Astrocyte of the cerebellum (primary cell): ENCODE data around the gene APOBEC2.

Experiments
- DNase-seq: peaks from one replicate; pipeline ENCODE4 v3.0.0-alpha.2; 2011; ENCODE audit warnings: low read depth
- H3K4me3 ChIP-seq: 2 replicates; pipeline ENCODE4 v1.5.1; 2011; ENCODE audit warnings: mild to moderate bottlenecking, low read depth, low read length, moderate library complexity
- CTCF ChIP-seq: IDR thresholded peaks from 2 replicates; pipeline ENCODE4 v1.5.1; 2012; ENCODE audit warnings: low read length, low read depth, moderate library complexity, mild to moderate bottlenecking; ENCODE audit errors: missing control alignments
- in situ Hi-C: cut with HindIII; loops from 2 replicates; pipeline ENCODE4 v1.10.0; 2017; ENCODE audit warnings: low sequenced_read_pairs

Gene APOBEC2

GRCh38 chr6:41090841-41091761 is 38.1 kb downstream of the APOBEC2 start:
- no peak for TF ChIP-seq CTCF
- in situ Hi-C loops = no loop called here
- DNase-seq = no peak
- no peak overlapping the region for H3K4me3 ChIP-seq

GRCh38 chr6:41092421-41093140 is 39.6 kb downstream of the APOBEC2 start:
- TF ChIP-seq CTCF = peak; percentile 43
- in situ Hi-C loops = no loop called here
- DNase-seq = no peak
- no peak overlapping the region for H3K4me3 ChIP-seq

GRCh38 chr6:41093729-41094128 is 40.7 kb downstream of the APOBEC2 start:
- in situ Hi-C loops = no loop called here
- H3K4me3 ChIP-seq = no peak overlapping the region
- no peak for TF ChIP-seq CTCF
- no peak for DNase-seq

- peak; percentile 19 for TF ChIP-seq CTCF
- in situ Hi-C loops = no loop called here
- H3K4me3 ChIP-seq = no peak overlapping the region
- peak; percentile 46 for DNase-seq
Measured at GRCh38 chr6:41097467-41098090, 44.6 kb downstream of the APOBEC2 start.

GRCh38 chr6:41098366-41098765 is 45.4 kb downstream of the APOBEC2 start:
- DNase-seq = no peak
- in situ Hi-C loops = no loop called here
- no peak for TF ChIP-seq CTCF
- H3K4me3 ChIP-seq = no peak overlapping the region

- TF ChIP-seq CTCF = no peak
- no peak for DNase-seq
- in situ Hi-C loops = no loop called here
- H3K4me3 ChIP-seq = no peak overlapping the region
Measured at GRCh38 chr6:41100871-41101287, 47.9 kb downstream of the APOBEC2 start.
